ENCODE measurements around the gene KRTAP5-2. TPM values are rescaled to one million over a fixed set of nuclear protein-coding genes. Genes with fewer than 3 reads are reported as not detected.

KRTAP5-2 gene
- total and polyA plus RNA-seq, 11 donors: not detected

- TF ChIP-seq CTCF (IDR thresholded peaks at IDR 0.05): peak in 1 of 12 donors; percentile 1
- no peak for TF ChIP-seq POLR2A (IDR thresholded peaks at IDR 0.05)
- DNase-seq (no peak), ATAC-seq (no peak)
- Histone ChIP-seq H3K4me1 (peaks cover 2 to 41% (median 28%) of the 10 kb centered on the region in 12 donors), H3K9me3 (peaks cover 0 to 14% (median 0%) of the 10 kb centered on the region in 12 donors), H3K27ac (no peak overlapping the region), H3K36me3 (no peaks in the 10 kb centered on the region), H3K27me3 (peaks cover 0 to 25% (median 0%) of the 10 kb centered on the region in 9 donors), H3K4me3 (peak overlapping the region in 3 of 12 donors; percentile 56 to 69 (median 59))
- 25 to 29% (median 26%) methylated on average over 7 of the region's 7 CpGs for WGBS, 4 donors
- intact Hi-C loops (cut with DNase I): loop anchor here (1.0 to 10.0 kb wide), 11 partner anchors 28 to 373 kb away; partner anchors contain the start of genes KRTAP5-5 (in 1 of the 10) and TOLLIP (in 1 of the 10)
Observed at GRCh38 chr11:1574933-1575242, 23.2 kb downstream of the KRTAP5-2 start.

- Histone ChIP-seq H3K36me3 (no peaks in the 10 kb centered on the region), H3K27ac (peak overlapping the region in 11 of 12 donors; percentile 39 to 91 (median 75)), H3K4me3 (peak overlapping the region in 11 of 12 donors; percentile 18 to 81 (median 56)), H3K9me3 (peaks cover 0 to 14% (median 0%) of the 10 kb centered on the region in 12 donors), H3K4me1 (peaks cover 2 to 46% (median 29%) of the 10 kb centered on the region in 12 donors), H3K27me3 (peaks cover 0 to 25% (median 0%) of the 10 kb centered on the region in 9 donors)
- ATAC-seq (peak in 3 of 4 donors; percentile 12 to 61 (median 55)), DNase-seq (peak; percentile 60 to 74 (median 63))
- no peak for TF ChIP-seq POLR2A (IDR thresholded peaks at IDR 0.05)
- peak; percentile 61 to 97 (median 90) for TF ChIP-seq CTCF (IDR thresholded peaks at IDR 0.05)
- intact Hi-C loops (cut with DNase I): loop anchor here in 9 of 10 donors (1.0 to 10.0 kb wide), 9 partner anchors 27 to 372 kb away; partner anchors contain the start of gene TOLLIP (in 1 of the 9)
- WGBS, 4 donors: 0 to 2% (median 2%) methylated on average over 27 to 64 of the region's 64 CpGs
Observed at GRCh38 chr11:1574238-1574932, 23.7 kb downstream of the KRTAP5-2 start.

GRCh38 chr11:1573903-1574237, 24.2 kb downstream of the KRTAP5-2 start:
- intact Hi-C loops (cut with DNase I): loop anchor here (1.0 to 10.0 kb wide), 10 partner anchors 15 to 371 kb away; partner anchors contain the start of gene TOLLIP (in 1 of the 10)

More at GRCh38 chr11:1573903-1574237, 24.2 kb downstream of the KRTAP5-2 start:
- H3K9me3 ChIP-seq: peaks cover 0 to 10% (median 0%) of the 10 kb centered on the region in 12 donors
- peak in 3 of 4 donors; percentile 7 to 26 (median 12) for ATAC-seq
- DNase-seq: peak in 2 of 5 donors; percentile 15 to 58
- peak overlapping the region in 11 of 12 donors; percentile 24 to 91 (median 75) for H3K27ac ChIP-seq
- 20 to 35% (median 25%) methylated on average over 6 to 7 of the region's 7 CpGs for WGBS, 4 donors
- H3K4me3 ChIP-seq: peak overlapping the region in 9 of 12 donors; percentile 36 to 81 (median 69)
- no peaks in the 10 kb centered on the region for H3K36me3 ChIP-seq
- TF ChIP-seq POLR2A (IDR thresholded peaks at IDR 0.05): no peak
- no peak for TF ChIP-seq CTCF (IDR thresholded peaks at IDR 0.05)
- peaks cover 0 to 25% (median 0%) of the 10 kb centered on the region in 9 donors for H3K27me3 ChIP-seq
- peaks cover 2 to 51% (median 31%) of the 10 kb centered on the region in 12 donors for H3K4me1 ChIP-seq

All from heart left ventricle (tissue), 16 donors.